ENCODE measurements around the gene ITLN1. TPM values are rescaled to one million over a fixed set of nuclear protein-coding genes. Genes with fewer than 3 reads are reported as not detected.
"Not testable (repeated sequence)": the region's sequence is repeated elsewhere in the genome, so short reads cannot be mapped to it uniquely, and the experiment has no call there.

ITLN1 gene
- total RNA-seq, 1 donor from 2014 or later = not detected

GRCh38 chr1:160904783-160905616 lies 20.0 kb upstream of the ITLN1 start:
- Mint-ChIP-seq H3K27me3 (ENCODE audit: low read depth) (peaks cover 7% of the 10 kb centered on the region), H3K27ac (no peak overlapping the region), H3K4me3 (no peak overlapping the region), H3K4me1 (peaks cover 9% of the 10 kb centered on the region), H3K36me3 (no peaks in the 10 kb centered on the region), H3K9me3 (peaks cover 4% of the 10 kb centered on the region)
- DNase-seq (ENCODE audit: low spot score in 2 of 2, unreplicated experiment in 2 of 2) = no peak
- no peak for TF ChIP-seq CTCF (IDR thresholded peaks at IDR 0.05; ENCODE audit: unreplicated experiment)

GRCh38 chr1:160902251-160902650 lies 17.3 kb upstream of the ITLN1 start:
- DNase-seq (ENCODE audit: low spot score in 2 of 2, unreplicated experiment in 2 of 2); H3K36me3 Mint-ChIP-seq; H3K4me3 Mint-ChIP-seq; H3K27ac Mint-ChIP-seq; H3K4me1 Mint-ChIP-seq: not testable (repeated sequence)
- H3K9me3 Mint-ChIP-seq = peaks cover 16% of the 10 kb centered on the region
- H3K27me3 Mint-ChIP-seq (ENCODE audit: low read depth) = peaks cover 25% of the 10 kb centered on the region

- peaks cover 4% of the 10 kb centered on the region for H3K4me1 Mint-ChIP-seq
- H3K27me3 Mint-ChIP-seq (ENCODE audit: low read depth) = peaks cover 29% of the 10 kb centered on the region
- no peaks in the 10 kb centered on the region for H3K36me3 Mint-ChIP-seq
- H3K4me3 Mint-ChIP-seq = no peak overlapping the region
- no peak for DNase-seq (ENCODE audit: low spot score in 2 of 2, unreplicated experiment in 2 of 2)
- TF ChIP-seq CTCF (IDR thresholded peaks at IDR 0.05; ENCODE audit: unreplicated experiment) = no peak
- peaks cover 16% of the 10 kb centered on the region for H3K9me3 Mint-ChIP-seq
- no peak overlapping the region for H3K27ac Mint-ChIP-seq
Measured at GRCh38 chr1:160901768-160902167, 16.8 kb upstream of the ITLN1 start.

GRCh38 chr1:160900683-160901082 lies 15.7 kb upstream of the ITLN1 start:
- Mint-ChIP-seq H3K27me3 (ENCODE audit: low read depth) (peaks cover 36% of the 10 kb centered on the region), H3K9me3 (peaks cover 16% of the 10 kb centered on the region)
- not testable (repeated sequence) for H3K36me3 Mint-ChIP-seq; H3K27ac Mint-ChIP-seq; DNase-seq (ENCODE audit: low spot score in 2 of 2, unreplicated experiment in 2 of 2); H3K4me1 Mint-ChIP-seq; H3K4me3 Mint-ChIP-seq

GRCh38 chr1:160894368-160895135 lies 9.6 kb upstream of the ITLN1 start:
- not testable (repeated sequence) for H3K4me1 Mint-ChIP-seq; H3K4me3 Mint-ChIP-seq; H3K36me3 Mint-ChIP-seq; H3K27ac Mint-ChIP-seq; DNase-seq (ENCODE audit: low spot score in 2 of 2, unreplicated experiment in 2 of 2)
- Mint-ChIP-seq H3K27me3 (ENCODE audit: low read depth) (peaks cover 43% of the 10 kb centered on the region), H3K9me3 (peaks cover 36% of the 10 kb centered on the region)

GRCh38 chr1:160891474-160891873 lies 6.5 kb upstream of the ITLN1 start:
- Mint-ChIP-seq H3K4me1 (no peaks in the 10 kb centered on the region), H3K27me3 (ENCODE audit: low read depth) (peaks cover 18% of the 10 kb centered on the region), H3K27ac (no peak overlapping the region), H3K9me3 (peaks cover 28% of the 10 kb centered on the region), H3K4me3 (no peak overlapping the region), H3K36me3 (peaks cover 1% of the 10 kb centered on the region)
- no peak for TF ChIP-seq CTCF (IDR thresholded peaks at IDR 0.05; ENCODE audit: unreplicated experiment)
- no peak for DNase-seq (ENCODE audit: low spot score in 2 of 2, unreplicated experiment in 2 of 2)

- Mint-ChIP-seq H3K4me1 (peaks cover 4% of the 10 kb centered on the region), H3K27me3 (ENCODE audit: low read depth) (peaks cover 13% of the 10 kb centered on the region), H3K27ac (no peak overlapping the region), H3K4me3 (no peak overlapping the region), H3K9me3 (peaks cover 15% of the 10 kb centered on the region), H3K36me3 (peaks cover 1% of the 10 kb centered on the region)
- no peak for TF ChIP-seq CTCF (IDR thresholded peaks at IDR 0.05; ENCODE audit: unreplicated experiment)
- no peak for DNase-seq (ENCODE audit: low spot score in 2 of 2, unreplicated experiment in 2 of 2)
Measured at GRCh38 chr1:160888926-160889325, 3.9 kb upstream of the ITLN1 start.
